Keratinocyte (primary cell): ENCODE results near the gene CREB5.

Experiments used
- CTCF ChIP-seq, 3 experiments: IDR thresholded peaks in 1 of 3; conservative IDR thresholded peaks in 1 of 3; optimal IDR thresholded peaks in 1 of 3; 2 replicates in 2 of 3; 3 replicates in 1 of 3; pipeline versions ENCODE3 to v1.5.1; 2011; ENCODE audit warnings: low read length in 3 of 3, mild to moderate bottlenecking in 3 of 3, moderate library complexity in 2 of 3, control low read depth in 1 of 3, inconsistent platforms in 1 of 3; ENCODE audit not compliant: insufficient read depth in 2 of 3; ENCODE audit errors: extremely low read depth in 1 of 3
- EZH2 ChIP-seq: IDR thresholded peaks from one replicate; pipeline ENCODE4 v1.6.1; 2012; ENCODE audit warnings: inconsistent platforms, mild to moderate bottlenecking, low read length, moderate library complexity

GRCh38 chr7:28433039-28433438 lies 20.7 kb downstream of the CREB5 start:
- TF ChIP-seq EZH2: no peak
- no peak for TF ChIP-seq CTCF (optimal IDR thresholded peaks at IDR 0.05 in 1 of 3, IDR thresholded peaks at IDR 0.05 in 1 of 3, conservative IDR thresholded peaks at IDR 0.05 in 1 of 3; ENCODE audit: extremely low read depth in 1 of 3, insufficient read depth in 2 of 3, low read length in 3 of 3)
